MG63 (cell line): Measurements from ENCODE around the gene OR1C1. TPM values are rescaled to one million over a fixed set of nuclear protein-coding genes. Genes with fewer than 3 reads are reported as not detected.
"Not testable (repeated sequence)": the region's sequence is repeated elsewhere in the genome, so short reads cannot be mapped to it uniquely, and the experiment has no call there.

Experiments
- DNase-seq: peaks from one replicate; pipeline ENCODE4 v3.0.0-alpha.2; 2020
- H3K27me3 ChIP-seq: fragments of 250-450 bp; sonication (Bioruptor Pico); 2 replicates; pipeline ENCODE4 v1.5.1; 2020; ENCODE audit warnings: mild to moderate bottlenecking, moderate library complexity
- H3K36me3 ChIP-seq: fragments of 250-450 bp; sonication (Bioruptor Pico); 2 replicates; pipeline ENCODE4 v1.5.1; 2020; ENCODE audit warnings: mild to moderate bottlenecking, moderate library complexity
- H3K4me3 ChIP-seq: fragments of 250-450 bp; sonication (Bioruptor Pico); 2 replicates; pipeline ENCODE4 v1.5.1; 2020; ENCODE audit warnings: mild to moderate bottlenecking, moderate library complexity
- H3K9me3 ChIP-seq: fragments of 250-450 bp; sonication (Bioruptor Pico); 2 replicates; pipeline ENCODE4 v1.5.1; 2020; ENCODE audit warnings: mild to moderate bottlenecking, moderate library complexity
- total RNA-seq: library from RNA; depleted of rRNA; stranded (reverse); fragments of >200 nt; shearing (Covaris generic); gene quantifications from 2 replicates; pipeline ENCODE4 v1.2.3, GENCODE V29; 2014; ENCODE audit warnings: low replicate concordance; rRNA removed

The OR1C1 gene
- not detected in 2 replicates for total RNA-seq

- H3K27me3 ChIP-seq = no peaks in the 10 kb centered on the region
- DNase-seq = no peak
- no peak within 1 kb of the TSS for H3K4me3 ChIP-seq
- no peaks in the 10 kb centered on the region for H3K36me3 ChIP-seq
- no peaks in the 10 kb centered on the region for H3K9me3 ChIP-seq
Measured at GRCh38 chr1:247760456-247760855, at the start of gene OR1C1. Gene OR1C1 (minus strand): TSS chr1:247760556. CDS start chr1:247758406, 2,150 bp downstream.

- Histone ChIP-seq H3K4me3 (no peak overlapping the region), H3K27me3 (no peaks in the 10 kb centered on the region)
- no peak for DNase-seq
Measured at GRCh38 chr1:247797518-247797917, 37.2 kb upstream of the OR1C1 start.

GRCh38 chr1:247769603-247770002 lies 9.2 kb upstream of the OR1C1 start:
- Histone ChIP-seq H3K36me3 (no peaks in the 10 kb centered on the region), H3K4me3 (no peak overlapping the region), H3K9me3 (no peaks in the 10 kb centered on the region), H3K27me3 (no peaks in the 10 kb centered on the region)
- no peak for DNase-seq

More at GRCh38 chr1:247797518-247797917, 37.2 kb upstream of the OR1C1 start:
- H3K9me3 ChIP-seq = peaks cover 3% of the 10 kb centered on the region
- H3K36me3 ChIP-seq = no peaks in the 10 kb centered on the region

GRCh38 chr1:247754311-247754710 lies 6.0 kb downstream of the OR1C1 start:
- not testable (repeated sequence) for H3K9me3 ChIP-seq, H3K4me3 ChIP-seq, H3K36me3 ChIP-seq, H3K27me3 ChIP-seq, DNase-seq

- Histone ChIP-seq H3K4me3 (no peak overlapping the region), H3K9me3 (0 out of 2 replicates have a peak, but pooled peaks cover 3% of the 10 kb centered on the region), H3K36me3 (no peaks in the 10 kb centered on the region), H3K27me3 (no peaks in the 10 kb centered on the region)
- no peak for DNase-seq
Measured at GRCh38 chr1:247749870-247750269, 10.5 kb downstream of the OR1C1 start.

GRCh38 chr1:247748041-247748440 lies 12.3 kb downstream of the OR1C1 start, which contains the start of gene OR14A2:
Gene OR14A2 (minus strand): TSS chr1:247748141.
- DNase-seq = no peak
- no peaks in the 10 kb centered on the region for H3K27me3 ChIP-seq
- H3K9me3 ChIP-seq = 0 out of 2 replicates have a peak, but pooled peaks cover 3% of the 10 kb centered on the region
- no peak within 1 kb of the TSS for H3K4me3 ChIP-seq
- H3K36me3 ChIP-seq = no peaks in the 10 kb centered on the region

GRCh38 chr1:247747616-247748015 lies 12.7 kb downstream of the OR1C1 start:
- H3K4me3 ChIP-seq = no peak overlapping the region
- H3K27me3 ChIP-seq = no peaks in the 10 kb centered on the region
- no peaks in the 10 kb centered on the region for H3K36me3 ChIP-seq
- 0 out of 2 replicates have a peak, but pooled peaks cover 3% of the 10 kb centered on the region for H3K9me3 ChIP-seq
- peak; percentile 8 for DNase-seq

GRCh38 chr1:247746391-247746935 lies 13.9 kb downstream of the OR1C1 start:
- DNase-seq = peak; percentile 60
- H3K36me3 ChIP-seq = no peaks in the 10 kb centered on the region
- no peaks in the 10 kb centered on the region for H3K27me3 ChIP-seq
- H3K4me3 ChIP-seq = no peak overlapping the region
- H3K9me3 ChIP-seq = 0 out of 2 replicates have a peak, but pooled peaks cover 3% of the 10 kb centered on the region

GRCh38 chr1:247742215-247742760 lies 18.1 kb downstream of the OR1C1 start:
- H3K9me3 ChIP-seq, H3K27me3 ChIP-seq, H3K4me3 ChIP-seq, H3K36me3 ChIP-seq: not testable (repeated sequence)
- peak; percentile 9 for DNase-seq

GRCh38 chr1:247741756-247742155 lies 18.6 kb downstream of the OR1C1 start:
- Histone ChIP-seq H3K36me3 (no peaks in the 10 kb centered on the region), H3K4me3 (no peak overlapping the region), H3K27me3 (no peaks in the 10 kb centered on the region), H3K9me3 (no peaks in the 10 kb centered on the region; the same call in 1 of the 2 replicates)
- DNase-seq = no peak

GRCh38 chr1:247740721-247741120 lies 19.6 kb downstream of the OR1C1 start:
- H3K27me3 ChIP-seq = no peaks in the 10 kb centered on the region
- H3K9me3 ChIP-seq = no peaks in the 10 kb centered on the region; the same call in 1 of the 2 replicates
- DNase-seq = no peak
- H3K36me3 ChIP-seq = no peaks in the 10 kb centered on the region
- no peak overlapping the region for H3K4me3 ChIP-seq

GRCh38 chr1:247738315-247738714 lies 22.0 kb downstream of the OR1C1 start, which contains the start of gene OR14K1:
Gene OR14K1 (plus strand): TSS chr1:247738615. CDS start chr1:247738615, 0 bp downstream.
- H3K36me3 ChIP-seq = no peaks in the 10 kb centered on the region
- no peaks in the 10 kb centered on the region for H3K27me3 ChIP-seq
- no peak for DNase-seq
- no peaks in the 10 kb centered on the region; the same call in 1 of the 2 replicates for H3K9me3 ChIP-seq
- H3K4me3 ChIP-seq = no peak within 1 kb of the TSS

- no peak for DNase-seq
- H3K9me3 ChIP-seq = peaks cover 8% of the 10 kb centered on the region
- H3K36me3 ChIP-seq = no peaks in the 10 kb centered on the region
- H3K27me3 ChIP-seq = no peaks in the 10 kb centered on the region
- H3K4me3 ChIP-seq = no peak overlapping the region
Measured at GRCh38 chr1:247721222-247721621, 39.1 kb downstream of the OR1C1 start.

- no peak within 1 kb of the TSS for H3K4me3 ChIP-seq
- H3K27me3 ChIP-seq = no peaks in the 10 kb centered on the region
- H3K36me3 ChIP-seq = no peaks in the 10 kb centered on the region
- DNase-seq = no peak
- H3K9me3 ChIP-seq = peaks cover 8% of the 10 kb centered on the region
Measured at GRCh38 chr1:247716546-247716945, 43.8 kb downstream of the OR1C1 start, which contains the start of gene OR6F1. Gene OR6F1 (minus strand): TSS chr1:247716646. CDS start chr1:247712755, 3,891 bp downstream.

- DNase-seq = no peak
- Histone ChIP-seq H3K27me3 (no peaks in the 10 kb centered on the region), H3K4me3 (no peak overlapping the region), H3K9me3 (no peaks in the 10 kb centered on the region), H3K36me3 (no peaks in the 10 kb centered on the region)
Measured at GRCh38 chr1:247713753-247714152, 46.6 kb downstream of the OR1C1 start.

- not testable (repeated sequence) for H3K4me3 ChIP-seq, H3K36me3 ChIP-seq, H3K27me3 ChIP-seq, DNase-seq, H3K9me3 ChIP-seq
Measured at GRCh38 chr1:247710681-247711080, 49.7 kb downstream of the OR1C1 start.
